ENCODE results near the gene CRK. TPM values are rescaled to one million over a fixed set of nuclear protein-coding genes. Genes with fewer than 3 reads are reported as not detected.
A peak's percentile ranks its signal among the peaks of the same experiment; 100 is the strongest.
"Not testable (repeated sequence)": the region's sequence is repeated elsewhere in the genome, so short reads cannot be mapped to it uniquely, and the experiment has no call there.

Gene CRK
- total and polyA plus RNA-seq, 2 donors = 26.6 to 27.9 TPM

DNA sequence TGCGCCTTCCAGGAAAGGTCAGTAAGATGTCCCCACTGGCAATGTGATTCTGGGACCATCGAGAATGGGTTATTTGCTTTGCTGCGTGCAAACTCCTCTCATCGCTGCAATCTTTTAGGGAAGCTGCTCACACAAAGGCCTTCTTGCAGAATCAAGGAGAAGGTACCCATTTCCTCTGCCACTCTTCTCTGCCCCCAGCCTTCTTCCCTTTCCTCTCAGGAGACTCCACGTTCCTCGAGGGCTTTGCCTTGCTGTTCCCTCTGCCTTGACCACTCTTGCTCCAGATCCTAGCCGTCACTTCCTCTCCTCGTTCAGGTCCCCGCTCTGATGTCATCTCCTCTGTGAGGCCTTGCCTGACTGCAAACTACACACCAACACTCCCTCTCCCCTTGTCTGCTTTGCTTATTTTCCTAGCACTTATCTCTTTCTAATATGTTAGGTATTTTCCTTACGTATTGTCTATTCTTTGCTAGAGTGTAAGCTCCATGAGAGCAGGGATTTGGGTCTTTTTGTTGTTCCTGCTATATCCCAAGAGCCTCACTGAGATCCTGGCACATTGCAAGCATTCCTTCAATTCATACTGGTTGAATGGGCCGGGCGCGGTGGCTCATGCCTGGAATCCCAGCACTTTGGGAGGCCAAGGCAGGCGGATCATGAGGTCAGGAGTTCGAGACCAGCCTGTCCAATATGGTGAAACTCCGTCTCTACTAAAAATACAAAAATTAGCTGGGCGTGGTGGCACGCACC lies 5.3 kb upstream of the CRK start:
- Histone ChIP-seq H3K27ac (ENCODE audit: low read depth in 1 of 2, low read length in 1 of 2) (no peak overlapping the region), H3K9me3 (ENCODE audit: control insufficient read depth in 2 of 2, insufficient read depth in 1 of 2, low read length in 1 of 2) (peaks cover 0 to 12% of the 10 kb centered on the region in 2 donors), H3K4me3 (ENCODE audit: low read length in 2 of 2) (no peak overlapping the region), H3K36me3 (ENCODE audit: control insufficient read depth in 2 of 2, insufficient read depth in 2 of 2, low read length in 1 of 2) (no peaks in the 10 kb centered on the region), H3K27me3 (ENCODE audit: control insufficient read depth in 2 of 2, insufficient read depth in 1 of 2, low read length in 1 of 2) (peaks cover 11 to 70% of the 10 kb centered on the region in 2 donors), H3K4me1 (ENCODE audit: control insufficient read depth in 2 of 2, insufficient read depth in 2 of 2, low read length in 2 of 2) (peaks cover 3 to 23% of the 10 kb centered on the region in 2 donors)
- DNase-seq (ENCODE audit: low read depth in 6 of 9, low spot score in 9 of 9) = no peak
- WGBS = 77% methylated on average over 18 of the region's 18 CpGs

GRCh38 chr17:1460233-1460632 lies 4.2 kb upstream of the CRK start:
- no peak for DNase-seq (ENCODE audit: low read depth in 6 of 9, low spot score in 9 of 9)
- H3K36me3 ChIP-seq (ENCODE audit: control insufficient read depth in 2 of 2, insufficient read depth in 2 of 2, low read length in 1 of 2) = no peaks in the 10 kb centered on the region
- no peak overlapping the region for H3K4me3 ChIP-seq (ENCODE audit: low read length in 2 of 2)
- H3K4me1 ChIP-seq (ENCODE audit: control insufficient read depth in 2 of 2, insufficient read depth in 2 of 2, low read length in 2 of 2) = peaks cover 5 to 24% of the 10 kb centered on the region in 2 donors
- H3K27ac ChIP-seq (ENCODE audit: low read depth in 1 of 2, low read length in 1 of 2) = no peak overlapping the region
- peaks cover 11 to 63% of the 10 kb centered on the region in 2 donors for H3K27me3 ChIP-seq (ENCODE audit: control insufficient read depth in 2 of 2, insufficient read depth in 1 of 2, low read length in 1 of 2)
- H3K9me3 ChIP-seq (ENCODE audit: control insufficient read depth in 2 of 2, insufficient read depth in 1 of 2, low read length in 1 of 2) = peaks cover 0 to 12% of the 10 kb centered on the region in 2 donors
- 60% methylated on average over 6 of the region's 6 CpGs for WGBS

DNA sequence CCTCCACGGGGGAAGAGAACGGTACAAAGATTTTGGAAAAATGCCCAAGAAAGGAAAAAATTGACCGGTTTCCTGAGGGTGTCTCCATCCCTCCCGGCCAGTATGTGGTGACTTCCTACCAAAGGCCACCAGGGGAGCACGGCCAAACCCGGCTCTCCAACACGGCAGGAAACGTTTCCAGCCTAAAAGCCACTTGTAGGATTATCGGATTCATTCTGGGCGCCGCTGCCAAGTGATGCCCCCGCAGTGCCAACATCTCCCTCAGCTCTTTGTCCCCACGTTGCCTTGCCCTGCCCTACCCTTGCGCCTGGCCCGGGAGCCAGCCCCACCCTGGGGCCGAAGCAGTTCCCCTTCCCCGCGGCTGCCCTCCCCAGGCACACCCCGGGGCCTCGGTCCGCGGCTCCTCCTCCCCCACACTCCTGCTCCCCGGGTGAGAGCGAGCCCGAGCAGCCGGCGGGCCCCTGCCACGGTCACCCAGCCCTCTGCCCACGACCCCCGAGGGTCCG lies 688 bp downstream of the CRK start:
- Histone ChIP-seq H3K9me3 (ENCODE audit: control insufficient read depth in 2 of 2, insufficient read depth in 1 of 2, low read length in 1 of 2) (peaks cover 0 to 8% of the 10 kb centered on the region in 2 donors), H3K27me3 (ENCODE audit: control insufficient read depth in 2 of 2, insufficient read depth in 1 of 2, low read length in 1 of 2) (peaks cover 3 to 21% of the 10 kb centered on the region in 2 donors), H3K4me1 (ENCODE audit: control insufficient read depth in 2 of 2, insufficient read depth in 2 of 2, low read length in 2 of 2) (peaks cover 11 to 24% of the 10 kb centered on the region in 2 donors), H3K4me3 (ENCODE audit: low read length in 2 of 2) (peak overlapping the region; percentile 81 to 99), H3K27ac (ENCODE audit: low read depth in 1 of 2, low read length in 1 of 2) (peak overlapping the region; percentile 78 to 97), H3K36me3 (ENCODE audit: control insufficient read depth in 2 of 2, insufficient read depth in 2 of 2, low read length in 1 of 2) (peaks cover 9 to 13% of the 10 kb centered on the region in 2 donors)
- under 1% methylated on average over 31 of the region's 31 CpGs for WGBS
- DNase-seq (ENCODE audit: low read depth in 6 of 9, low spot score in 9 of 9) = peak in 4 of 9 donors; percentile 15 to 52 (median 20)

GRCh38 chr17:1454541-1454940 lies 1.5 kb downstream of the CRK start:
- Histone ChIP-seq H3K4me1 (ENCODE audit: control insufficient read depth in 2 of 2, insufficient read depth in 2 of 2, low read length in 2 of 2) (peaks cover 11 to 24% of the 10 kb centered on the region in 2 donors), H3K27ac (ENCODE audit: low read depth in 1 of 2, low read length in 1 of 2) (no peak overlapping the region)
- WGBS = 92% methylated on average over 9 of the region's 9 CpGs

DNA sequence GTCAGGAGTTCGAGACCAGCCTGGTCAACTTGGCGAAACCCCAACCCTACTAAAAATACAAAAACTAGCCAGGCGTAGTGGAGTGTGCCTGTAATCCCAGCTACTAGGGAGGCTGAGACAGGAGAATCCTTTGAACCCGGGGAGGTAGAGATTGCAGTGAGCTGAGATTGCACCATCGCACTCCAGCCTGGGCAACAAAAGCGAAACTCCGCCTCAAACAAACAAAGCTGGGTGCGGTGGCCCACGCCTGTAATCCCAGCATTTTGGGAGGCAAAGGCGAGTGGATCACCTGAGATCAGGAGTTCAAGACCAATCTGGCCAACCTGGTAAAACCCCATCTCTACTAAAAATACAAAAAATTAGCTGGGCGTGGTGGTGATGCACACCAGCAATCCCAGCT lies 2.3 kb downstream of the CRK start:
- WGBS = 99% methylated on average over 11 of the region's 11 CpGs
- peaks cover 11 to 24% of the 10 kb centered on the region in 2 donors for H3K4me1 ChIP-seq (ENCODE audit: control insufficient read depth in 2 of 2, insufficient read depth in 2 of 2, low read length in 2 of 2)
- not testable (repeated sequence) for DNase-seq (ENCODE audit: low read depth in 6 of 9, low spot score in 9 of 9); H3K4me3 ChIP-seq (ENCODE audit: low read length in 2 of 2); H3K9me3 ChIP-seq (ENCODE audit: control insufficient read depth in 2 of 2, insufficient read depth in 1 of 2, low read length in 1 of 2); H3K27ac ChIP-seq (ENCODE audit: low read depth in 1 of 2, low read length in 1 of 2)
- peaks cover 18% of the 10 kb centered on the region in 2 donors for H3K36me3 ChIP-seq (ENCODE audit: control insufficient read depth in 2 of 2, insufficient read depth in 2 of 2, low read length in 1 of 2)
- H3K27me3 ChIP-seq (ENCODE audit: control insufficient read depth in 2 of 2, insufficient read depth in 1 of 2, low read length in 1 of 2) = peaks cover 0 to 12% of the 10 kb centered on the region in 2 donors

More at GRCh38 chr17:1454541-1454940, 1.5 kb downstream of the CRK start:
- Histone ChIP-seq H3K9me3 (ENCODE audit: control insufficient read depth in 2 of 2, insufficient read depth in 1 of 2, low read length in 1 of 2) (peaks cover 0 to 8% of the 10 kb centered on the region in 2 donors), H3K4me3 (ENCODE audit: low read length in 2 of 2) (peak overlapping the region; percentile 81 to 99), H3K36me3 (ENCODE audit: control insufficient read depth in 2 of 2, insufficient read depth in 2 of 2, low read length in 1 of 2) (peaks cover 11 to 13% of the 10 kb centered on the region in 2 donors), H3K27me3 (ENCODE audit: control insufficient read depth in 2 of 2, insufficient read depth in 1 of 2, low read length in 1 of 2) (peaks cover 0 to 13% of the 10 kb centered on the region in 2 donors)
- DNase-seq (ENCODE audit: low read depth in 6 of 9, low spot score in 9 of 9) = no peak

GRCh38 chr17:1452836-1453235 lies 3.2 kb downstream of the CRK start:
- no peak for DNase-seq (ENCODE audit: low read depth in 6 of 9, low spot score in 9 of 9)
- peaks cover 0 to 8% of the 10 kb centered on the region in 2 donors for H3K9me3 ChIP-seq (ENCODE audit: control insufficient read depth in 2 of 2, insufficient read depth in 1 of 2, low read length in 1 of 2)
- no peak overlapping the region for H3K4me3 ChIP-seq (ENCODE audit: low read length in 2 of 2)
- peaks cover 13 to 24% of the 10 kb centered on the region in 2 donors for H3K4me1 ChIP-seq (ENCODE audit: control insufficient read depth in 2 of 2, insufficient read depth in 2 of 2, low read length in 2 of 2)
- no peak overlapping the region for H3K27ac ChIP-seq (ENCODE audit: low read depth in 1 of 2, low read length in 1 of 2)
- H3K36me3 ChIP-seq (ENCODE audit: control insufficient read depth in 2 of 2, insufficient read depth in 2 of 2, low read length in 1 of 2) = peaks cover 18 to 22% of the 10 kb centered on the region in 2 donors
- peaks cover 0 to 6% of the 10 kb centered on the region in 2 donors for H3K27me3 ChIP-seq (ENCODE audit: control insufficient read depth in 2 of 2, insufficient read depth in 1 of 2, low read length in 1 of 2)
- WGBS = 96% methylated on average over 5 of the region's 5 CpGs

DNA sequence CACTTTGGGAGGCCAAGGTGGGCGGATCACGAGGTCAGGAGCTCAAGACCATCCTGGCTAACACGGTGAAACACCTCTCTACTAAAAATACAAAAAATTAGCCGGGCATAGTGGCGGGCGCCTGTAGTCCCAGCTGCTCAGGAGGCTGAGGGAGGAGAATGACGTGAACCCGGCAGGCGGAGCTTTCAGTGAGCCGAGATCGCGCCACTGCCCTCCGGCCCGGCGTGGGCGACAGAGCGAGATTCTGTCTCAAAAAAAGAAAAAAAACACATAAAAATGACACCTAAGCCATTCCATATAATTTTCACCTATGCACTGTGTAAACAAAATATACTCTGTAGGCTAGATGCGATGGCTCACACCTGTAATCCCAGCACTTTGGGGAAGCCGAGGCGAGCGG lies 5.8 kb downstream of the CRK start:
- not testable (repeated sequence) for DNase-seq (ENCODE audit: low read depth in 6 of 9, low spot score in 9 of 9); H3K9me3 ChIP-seq (ENCODE audit: control insufficient read depth in 2 of 2, insufficient read depth in 1 of 2, low read length in 1 of 2); H3K27me3 ChIP-seq (ENCODE audit: control insufficient read depth in 2 of 2, insufficient read depth in 1 of 2, low read length in 1 of 2); H3K27ac ChIP-seq (ENCODE audit: low read depth in 1 of 2, low read length in 1 of 2); H3K4me3 ChIP-seq (ENCODE audit: low read length in 2 of 2)
- Histone ChIP-seq H3K36me3 (ENCODE audit: control insufficient read depth in 2 of 2, insufficient read depth in 2 of 2, low read length in 1 of 2) (peaks cover 22 to 29% of the 10 kb centered on the region in 2 donors), H3K4me1 (ENCODE audit: control insufficient read depth in 2 of 2, insufficient read depth in 2 of 2, low read length in 2 of 2) (peaks cover 12 to 24% of the 10 kb centered on the region in 2 donors)
- WGBS = 99% methylated on average over 21 of the region's 21 CpGs

GRCh38 chr17:1449412-1449967 lies 6.5 kb downstream of the CRK start:
- Histone ChIP-seq H3K9me3 (ENCODE audit: control insufficient read depth in 2 of 2, insufficient read depth in 1 of 2, low read length in 1 of 2) (no peaks in the 10 kb centered on the region), H3K4me1 (ENCODE audit: control insufficient read depth in 2 of 2, insufficient read depth in 2 of 2, low read length in 2 of 2) (peaks cover 5 to 18% of the 10 kb centered on the region in 2 donors), H3K27me3 (ENCODE audit: control insufficient read depth in 2 of 2, insufficient read depth in 1 of 2, low read length in 1 of 2) (no peaks in the 10 kb centered on the region), H3K36me3 (ENCODE audit: control insufficient read depth in 2 of 2, insufficient read depth in 2 of 2, low read length in 1 of 2) (peaks cover 22 to 29% of the 10 kb centered on the region in 2 donors), H3K4me3 (ENCODE audit: low read length in 2 of 2) (no peak overlapping the region), H3K27ac (ENCODE audit: low read depth in 1 of 2, low read length in 1 of 2) (no peak overlapping the region)
- no peak for DNase-seq (ENCODE audit: low read depth in 6 of 9, low spot score in 9 of 9)
- 96% methylated on average over 5 of the region's 5 CpGs for WGBS

DNA sequence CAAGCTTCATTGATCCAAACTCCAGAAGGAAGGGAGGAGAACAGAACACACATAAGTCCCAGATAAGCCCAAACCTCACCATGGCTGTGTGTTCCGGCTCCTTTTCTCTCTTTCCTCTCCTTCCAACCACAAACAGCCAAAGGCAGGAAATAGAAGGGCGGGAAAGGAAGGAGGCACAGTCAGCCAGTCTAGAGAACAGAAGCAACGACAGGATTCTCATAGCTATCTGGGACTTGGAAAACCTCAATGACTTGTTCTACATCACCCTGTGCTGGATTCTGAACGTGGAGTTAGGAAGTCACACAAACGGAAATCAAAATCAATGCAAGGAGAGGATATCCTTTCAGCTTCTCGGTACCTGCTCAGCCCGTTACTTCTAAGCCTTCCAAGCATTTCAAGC lies 9.0 kb downstream of the CRK start:
- H3K36me3 ChIP-seq (ENCODE audit: control insufficient read depth in 2 of 2, insufficient read depth in 2 of 2, low read length in 1 of 2) = peaks cover 19 to 27% of the 10 kb centered on the region in 2 donors
- WGBS = 50% methylated on average over 7 of the region's 7 CpGs

More for the DNA sequence above, 9.0 kb downstream of the CRK start:
- Histone ChIP-seq H3K27ac (ENCODE audit: low read depth in 1 of 2, low read length in 1 of 2) (peak overlapping the region in 1 of 2 donors; percentile 17), H3K4me1 (ENCODE audit: control insufficient read depth in 2 of 2, insufficient read depth in 2 of 2, low read length in 2 of 2) (peaks cover 4 to 8% of the 10 kb centered on the region in 2 donors), H3K4me3 (ENCODE audit: low read length in 2 of 2) (no peak overlapping the region), H3K9me3 (ENCODE audit: control insufficient read depth in 2 of 2, insufficient read depth in 1 of 2, low read length in 1 of 2) (no peaks in the 10 kb centered on the region), H3K27me3 (ENCODE audit: control insufficient read depth in 2 of 2, insufficient read depth in 1 of 2, low read length in 1 of 2) (no peaks in the 10 kb centered on the region)
- no peak for DNase-seq (ENCODE audit: low read depth in 6 of 9, low spot score in 9 of 9)
